ENCODE results near the gene EGLN1.

DNA sequence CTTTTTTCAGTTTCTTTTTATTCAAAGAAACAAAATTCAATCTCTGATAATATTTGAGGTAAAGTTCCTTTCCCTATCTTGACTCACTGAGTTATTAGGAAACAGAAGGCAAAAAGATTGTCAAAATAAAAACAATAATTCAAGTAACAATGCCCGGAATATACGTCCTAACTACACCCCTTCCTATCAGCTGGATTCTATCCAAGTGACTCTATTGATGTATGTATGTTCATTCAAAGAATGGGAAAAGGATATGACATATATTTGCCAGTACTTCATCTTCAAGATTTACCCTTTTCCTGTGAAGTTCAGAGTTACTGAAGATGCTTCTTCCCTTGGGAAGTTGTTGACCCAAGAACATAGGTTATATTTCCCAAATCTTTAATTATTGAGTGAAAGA, 70.3 kb downstream of the EGLN1 start:
- TF ChIP-seq POLR2A (IDR thresholded peaks at IDR 0.05), result no peak
- TF ChIP-seq CTCF (IDR thresholded peaks at IDR 0.05), result no peak
